K562 (cell line): ENCODE measurements around the gene PARD6B. TPM values are rescaled to one million over a fixed set of nuclear protein-coding genes. Genes with fewer than 3 reads are reported as not detected.
"Not testable (repeated sequence)": the region's sequence is repeated elsewhere in the genome, so short reads cannot be mapped to it uniquely, and the experiment has no call there.

Source experiments
- ATAC-seq: fragments of 200-7000 bp; cut with Tn5 transposase; 3 replicates; pipeline ENCODE4 v1.9.1; 2020; ENCODE audit warnings: moderate library complexity
- BruUV-seq: library from RNA; stranded (reverse); fragments of 400-500 nt; replicated peaks from 2 replicates; lab custom pipeline; 2021; lab: Mats Ljungman, UMichigan
- CTCF ChIA-PET: fragments of 300-600 bp; formaldehyde crosslinking; extraction: SDS; loops from one replicate; lab custom pipeline; 2021; ENCODE audit warnings: low intra/inter-chr PET ratio; lab: Yijun Ruan, JAX
- POLR2A ChIA-PET: fragments of 300-600, 350-650 bp; sonication (Branson Sonifier 250); formaldehyde crosslinking; extraction: SDS; loops from one replicate; lab custom pipeline; 2021; ENCODE audit warnings: antibody characterized with exemption, inconsistent platforms; lab: Yijun Ruan, JAX
- DNase-seq, 4 experiments: peaks; one replicate each; pipeline versions ENCODE4 v3.0.0 to v3.0.0-alpha.2; 2011 to 2018; ENCODE audit warnings: low spot score in 3 of 4, mixed read lengths in 3 of 4; ENCODE audit errors: extremely low read depth in 1 of 4
- FAIRE-seq: peaks from 2 replicates; lab custom pipeline; 2011; peaks lifted over from hg19 to GRCh38; lab: Jason Lieb, UNC
- H2AFZ ChIP-seq: 2 replicates; pipeline ENCODE4 v1.6.0; 2011; ENCODE audit warnings: low read depth, low read length, control low read depth, inconsistent platforms
- H3K27ac ChIP-seq: fragments of 200-600 bp; 3 replicates; pipeline ENCODE4 v1.8.0; 2011; ENCODE audit warnings: low read depth, mild to moderate bottlenecking, control low read depth, inconsistent platforms, low read length, moderate library complexity, mixed read lengths; ENCODE audit errors: extremely low read depth
- H3K27me3 ChIP-seq, 2 experiments: fragments of 300-600 bp in 1 of 2; 2 replicates in 1 of 2; 3 replicates in 1 of 2; pipeline versions ENCODE4 v1.6.0 to v1.8.0; 2011; ENCODE audit warnings: inconsistent platforms in 2 of 2, low read length in 2 of 2, mild to moderate bottlenecking in 1 of 2, mixed read lengths in 1 of 2, moderate library complexity in 1 of 2; ENCODE audit not compliant: control insufficient read depth in 2 of 2, insufficient read depth in 2 of 2
- H3K36me3 ChIP-seq: fragments of 300-600 bp; 3 replicates; pipeline ENCODE4 v1.8.0; 2011; ENCODE audit warnings: mild to moderate bottlenecking, low read length, inconsistent platforms; ENCODE audit not compliant: control insufficient read depth, insufficient read depth
- H3K4me1 ChIP-seq, 2 experiments: fragments of 200-600 bp in 1 of 2; replicated peaks in 1 of 2; 2 replicates in 1 of 2; 3 replicates in 1 of 2; pipeline versions ENCODE4 v1.5.1 to v1.8.0; 2011; ENCODE audit warnings: inconsistent platforms in 2 of 2, low read length in 2 of 2, mild to moderate bottlenecking in 1 of 2, mixed read lengths in 1 of 2, moderate library complexity in 1 of 2; ENCODE audit not compliant: control insufficient read depth in 2 of 2, insufficient read depth in 2 of 2
- H3K4me2 ChIP-seq: 2 replicates; pipeline ENCODE4 v1.6.1; 2011; ENCODE audit warnings: low read length, control low read depth, inconsistent platforms, mixed read lengths; ENCODE audit not compliant: insufficient read depth
- H3K4me3 ChIP-seq: fragments of 200-600 bp; sonication (generic), shearing (Covaris generic); 2 replicates; pipeline ENCODE4 v1.5.1; 2016; ENCODE audit warnings: control low read depth, inconsistent platforms
- H3K79me2 ChIP-seq: fragments of 200-600 bp; 3 replicates; pipeline ENCODE4 v1.8.0; 2011; ENCODE audit warnings: low read length, inconsistent platforms; ENCODE audit not compliant: control insufficient read depth, insufficient read depth
- H3K9ac ChIP-seq, 2 experiments: 2 replicates each; pipeline versions ENCODE4 v1.6.0 to v1.6.1; 2011; ENCODE audit warnings: low read depth in 2 of 2, low read length in 2 of 2, control low read depth in 1 of 2, inconsistent platforms in 1 of 2, mild to moderate bottlenecking in 1 of 2, mixed read lengths in 1 of 2; ENCODE audit not compliant: insufficient read depth in 1 of 2
- H3K9me1 ChIP-seq: one replicate; pipeline ENCODE4 v1.6.0; 2011; ENCODE audit warnings: inconsistent platforms, mild to moderate bottlenecking, low read length, moderate library complexity; ENCODE audit not compliant: control insufficient read depth, insufficient read depth
- H3K9me3 ChIP-seq: replicated peaks from 2 replicates; pipeline ENCODE4 v1.5.1; 2011; ENCODE audit warnings: low read depth, low read length, inconsistent platforms; ENCODE audit not compliant: control insufficient read depth, insufficient read depth
- H4K20me1 ChIP-seq: replicated peaks from 2 replicates; pipeline ENCODE4 v1.6.1; 2011; ENCODE audit warnings: low read length, inconsistent platforms, mixed read lengths; ENCODE audit not compliant: control insufficient read depth, insufficient read depth
- NBN ChIP-seq: fragments of 450-650 bp; IDR thresholded peaks from 2 replicates; pipeline ENCODE4 v1.6.1; 2016; ENCODE audit warnings: low read depth, mild to moderate bottlenecking
- ZEB2 ChIP-seq: fragments of 450-650 bp; IDR thresholded peaks from 2 replicates; pipeline ENCODE4 v1.6.1; 2016
- WGBS: fragments of 100-300 bp; shearing (Covaris generic); methylation state at CpG from one replicate; pipeline ENCODE4 v1.1.6; 2016; ENCODE audit warnings: low coverage, mixed read lengths; ENCODE audit not compliant: insufficient coverage; ENCODE audit errors: missing lambda C conversion rate; 5-methylcytosine and 5-hydroxymethylcytosine counted together
- in situ Hi-C: fragments of 300-500 bp; cut with MboI; formaldehyde crosslinking; loops from 4 replicates; pipeline ENCODE4 v1.15.0; 2018; ENCODE audit warnings: inconsistent platforms, mixed read lengths
- intact Hi-C: fragments of 100-400 bp; cut with micrococcal nuclease; formaldehyde crosslinking; loops from 2 replicates; pipeline ENCODE4 v1.14.2; 2022
- polyA plus RNA-seq, 8 experiments: library from polyadenylated mRNA; depleted of rRNA in 4 of 8; stranded (reverse) in 5 of 8; unstranded in 3 of 8; fragments of >200 nt; fragmentation: Nextera tagmentation in 2 of 8; fragmentation: Illumina TruSeq in 1 of 8; extraction: Ambion mirVana in 2 of 8; extraction: Trizol in 1 of 8; gene quantifications; 2 replicates each; pipeline versions ENCODE4 v1.2.1 to v1.2.3, GENCODE V29; 2011 to 2014; ENCODE audit warnings: inconsistent platforms in 1 of 8, missing spikeins in 1 of 8
- total RNA-seq, 7 experiments: library from RNA; depleted of rRNA in 6 of 7; stranded (reverse); fragments of >200 nt in 6 of 7; fragmentation: Illumina TruSeq in 2 of 7; extraction: Trizol in 2 of 7; gene quantifications; 2 replicates each; pipeline versions ENCODE4 v1.2.1 to v1.2.3, GENCODE V29; 2011 to 2021; ENCODE audit warnings: low replicate concordance in 1 of 7
- TF ChIP-seq, protein P1 (sequence below), 2 experiments: fragments of 450-650 bp; IDR thresholded peaks; 2 replicates each; pipeline ENCODE4 v1.6.1; 2018; ENCODE audit warnings: mild to moderate bottlenecking in 2 of 2, low read depth in 1 of 2; ENCODE audit not compliant: partially characterized antibody in 2 of 2
- TF ChIP-seq, protein P2 (sequence below), 3 experiments: fragments of 200-800 bp in 1 of 3; fragments of 250-450 bp in 1 of 3; fragments of 450-650 bp in 1 of 3; sonication (Bioruptor Pico) in 1 of 3; sonication (Bioruptor generic) in 1 of 3; formaldehyde crosslinking in 1 of 3; IDR thresholded peaks; 2 replicates each; pipeline versions ENCODE4 v1.6.1 to v1.8.0; 2016 to 2022; ENCODE audit warnings: mild to moderate bottlenecking in 2 of 3, missing genetic modification characterization in 2 of 3, missing compliant biosample characterization in 1 of 3, moderate library complexity in 1 of 3

The PARD6B gene
- total and polyA plus RNA-seq, 9 of the 15 experiments (the other 6 are each of a cell fraction or from before 2014, with no cell fraction given) = 1.7 to 12.3 (median 5.5) TPM

DNA sequence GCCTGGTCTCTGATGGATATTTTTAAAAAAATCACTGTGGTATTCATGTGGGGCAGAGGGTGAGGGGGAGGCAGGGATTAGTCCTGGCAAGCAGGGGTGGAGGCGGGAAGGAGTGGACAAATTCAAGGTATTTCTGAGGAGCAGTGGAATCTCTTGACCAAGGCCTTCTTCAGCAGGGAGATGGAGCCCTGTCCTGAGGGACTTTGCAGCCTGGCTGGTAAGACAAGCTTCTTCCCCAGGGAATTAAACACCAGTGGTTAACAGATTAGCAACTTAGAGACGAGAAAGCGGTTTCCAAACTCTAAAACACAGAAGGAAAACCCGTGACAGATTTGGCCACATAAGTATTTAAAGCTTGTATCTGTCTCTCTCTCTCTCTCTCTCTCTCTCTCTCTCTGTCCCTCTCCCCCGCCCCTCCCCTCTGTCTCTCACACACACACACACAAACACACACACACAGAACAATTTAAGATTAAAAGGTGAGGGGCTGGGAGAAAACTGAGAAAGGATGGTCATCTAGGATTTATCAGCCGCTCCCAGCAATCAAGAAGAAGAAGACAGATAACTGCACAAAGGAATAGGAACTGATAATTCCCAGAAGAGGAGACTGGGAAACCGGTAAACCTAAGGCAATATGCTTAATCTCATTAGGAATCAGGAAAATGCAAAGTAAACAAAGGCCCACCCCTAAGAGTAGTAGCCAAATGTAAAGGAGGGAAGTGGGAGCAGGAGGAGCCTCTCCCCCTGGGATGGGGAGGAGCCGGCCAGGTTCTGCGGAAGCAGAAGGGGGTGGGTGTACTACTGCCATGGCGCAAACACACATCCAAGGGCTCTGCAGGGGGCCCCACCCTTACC, 35.8 kb downstream of the PARD6B start (continued):
- TF ChIP-seq ZEB2 (0 out of 2 replicates have a peak, but pooled peaks have one; percentile 22), NBN (peak; percentile 77; the same call in 1 of the 2 replicates)
- TF ChIP-seq, protein P1, sequence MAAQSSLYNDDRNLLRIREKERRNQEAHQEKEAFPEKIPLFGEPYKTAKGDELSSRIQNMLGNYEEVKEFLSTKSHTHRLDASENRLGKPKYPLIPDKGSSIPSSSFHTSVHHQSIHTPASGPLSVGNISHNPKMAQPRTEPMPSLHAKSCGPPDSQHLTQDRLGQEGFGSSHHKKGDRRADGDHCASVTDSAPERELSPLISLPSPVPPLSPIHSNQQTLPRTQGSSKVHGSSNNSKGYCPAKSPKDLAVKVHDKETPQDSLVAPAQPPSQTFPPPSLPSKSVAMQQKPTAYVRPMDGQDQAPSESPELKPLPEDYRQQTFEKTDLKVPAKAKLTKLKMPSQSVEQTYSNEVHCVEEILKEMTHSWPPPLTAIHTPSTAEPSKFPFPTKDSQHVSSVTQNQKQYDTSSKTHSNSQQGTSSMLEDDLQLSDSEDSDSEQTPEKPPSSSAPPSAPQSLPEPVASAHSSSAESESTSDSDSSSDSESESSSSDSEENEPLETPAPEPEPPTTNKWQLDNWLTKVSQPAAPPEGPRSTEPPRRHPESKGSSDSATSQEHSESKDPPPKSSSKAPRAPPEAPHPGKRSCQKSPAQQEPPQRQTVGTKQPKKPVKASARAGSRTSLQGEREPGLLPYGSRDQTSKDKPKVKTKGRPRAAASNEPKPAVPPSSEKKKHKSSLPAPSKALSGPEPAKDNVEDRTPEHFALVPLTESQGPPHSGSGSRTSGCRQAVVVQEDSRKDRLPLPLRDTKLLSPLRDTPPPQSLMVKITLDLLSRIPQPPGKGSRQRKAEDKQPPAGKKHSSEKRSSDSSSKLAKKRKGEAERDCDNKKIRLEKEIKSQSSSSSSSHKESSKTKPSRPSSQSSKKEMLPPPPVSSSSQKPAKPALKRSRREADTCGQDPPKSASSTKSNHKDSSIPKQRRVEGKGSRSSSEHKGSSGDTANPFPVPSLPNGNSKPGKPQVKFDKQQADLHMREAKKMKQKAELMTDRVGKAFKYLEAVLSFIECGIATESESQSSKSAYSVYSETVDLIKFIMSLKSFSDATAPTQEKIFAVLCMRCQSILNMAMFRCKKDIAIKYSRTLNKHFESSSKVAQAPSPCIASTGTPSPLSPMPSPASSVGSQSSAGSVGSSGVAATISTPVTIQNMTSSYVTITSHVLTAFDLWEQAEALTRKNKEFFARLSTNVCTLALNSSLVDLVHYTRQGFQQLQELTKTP (IDR thresholded peaks at IDR 0.05; ENCODE audit: low read depth in 1 of 2, partially characterized antibody in 2 of 2) = peak in 1 of 2 experiments; percentile 55

DNA sequence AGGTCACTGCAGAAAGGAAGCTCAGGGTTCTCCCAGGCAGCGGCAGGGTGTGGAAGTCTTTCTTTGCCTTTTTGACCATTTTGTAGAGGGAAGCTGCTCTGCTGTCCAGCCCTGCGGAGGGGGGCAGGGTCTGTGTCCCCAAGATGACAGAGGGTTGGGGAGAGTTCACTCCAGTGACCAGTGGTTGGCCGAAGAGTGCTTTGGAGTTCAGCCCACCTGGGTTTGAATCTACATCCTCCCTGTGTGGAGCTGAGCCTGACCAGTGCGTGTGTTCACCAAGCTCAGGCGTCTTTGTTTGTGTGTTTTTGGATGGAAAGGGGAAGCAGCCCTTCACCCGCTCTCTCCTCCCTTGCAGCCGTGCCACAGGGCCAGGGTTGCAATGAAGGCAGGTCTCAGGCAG, 37.6 kb downstream of the PARD6B start:
- in situ Hi-C loops, H4K20me1 ChIP-seq, H3K9me1 ChIP-seq, BruUV-seq, H3K4me3 ChIP-seq, H2AFZ ChIP-seq, H3K36me3 ChIP-seq, H3K27me3 ChIP-seq, DNase-seq, CTCF ChIA-PET, H3K4me2 ChIP-seq, H3K79me2 ChIP-seq, H3K27ac ChIP-seq, intact Hi-C loops, H3K9ac ChIP-seq, H3K9me3 ChIP-seq: not testable (repeated sequence)
- TF ChIP-seq, protein P2, sequence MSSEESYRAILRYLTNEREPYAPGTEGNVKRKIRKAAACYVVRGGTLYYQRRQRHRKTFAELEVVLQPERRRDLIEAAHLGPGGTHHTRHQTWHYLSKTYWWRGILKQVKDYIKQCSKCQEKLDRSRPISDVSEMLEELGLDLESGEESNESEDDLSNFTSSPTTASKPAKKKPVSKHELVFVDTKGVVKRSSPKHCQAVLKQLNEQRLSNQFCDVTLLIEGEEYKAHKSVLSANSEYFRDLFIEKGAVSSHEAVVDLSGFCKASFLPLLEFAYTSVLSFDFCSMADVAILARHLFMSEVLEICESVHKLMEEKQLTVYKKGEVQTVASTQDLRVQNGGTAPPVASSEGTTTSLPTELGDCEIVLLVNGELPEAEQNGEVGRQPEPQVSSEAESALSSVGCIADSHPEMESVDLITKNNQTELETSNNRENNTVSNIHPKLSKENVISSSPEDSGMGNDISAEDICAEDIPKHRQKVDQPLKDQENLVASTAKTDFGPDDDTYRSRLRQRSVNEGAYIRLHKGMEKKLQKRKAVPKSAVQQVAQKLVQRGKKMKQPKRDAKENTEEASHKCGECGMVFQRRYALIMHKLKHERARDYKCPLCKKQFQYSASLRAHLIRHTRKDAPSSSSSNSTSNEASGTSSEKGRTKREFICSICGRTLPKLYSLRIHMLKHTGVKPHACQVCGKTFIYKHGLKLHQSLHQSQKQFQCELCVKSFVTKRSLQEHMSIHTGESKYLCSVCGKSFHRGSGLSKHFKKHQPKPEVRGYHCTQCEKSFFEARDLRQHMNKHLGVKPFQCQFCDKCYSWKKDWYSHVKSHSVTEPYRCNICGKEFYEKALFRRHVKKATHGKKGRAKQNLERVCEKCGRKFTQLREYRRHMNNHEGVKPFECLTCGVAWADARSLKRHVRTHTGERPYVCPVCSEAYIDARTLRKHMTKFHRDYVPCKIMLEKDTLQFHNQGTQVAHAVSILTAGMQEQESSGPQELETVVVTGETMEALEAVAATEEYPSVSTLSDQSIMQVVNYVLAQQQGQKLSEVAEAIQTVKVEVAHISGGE (CRISPR knock-in tag; IDR thresholded peaks at IDR 0.05) = peak in 1 of 3 experiments; percentile 86; a peak in 2 of 6 replicates
- FAIRE-seq = peak; percentile 56
- 61% methylated on average over 4 of the region's 7 CpGs for WGBS
- ATAC-seq = peak; percentile 43
- POLR2A ChIA-PET = interaction anchor here (0.6 kb wide), 1 partner anchor 13 kb away, joined by 3 read pairs; no protein-coding TSS in a partner anchor
- H3K4me1 ChIP-seq = peaks cover 21 to 35% of the 10 kb centered on the region in 2 experiments
